CD14-positive monocyte (primary cell): ENCODE data around the gene CDH23. TPM values are rescaled to one million over a fixed set of nuclear protein-coding genes. Genes with fewer than 3 reads are reported as not detected.

Experiments used
- DNase-seq, 3 donors: peaks; one replicate each; pipeline ENCODE4 v3.0.0-alpha.2; 2011 to 2022
- H2AFZ ChIP-seq: 2 replicates; pipeline ENCODE4 v1.6.0; 2012; ENCODE audit warnings: mild to moderate bottlenecking, low read depth, low read length, inconsistent platforms; ENCODE audit not compliant: insufficient read depth, poor library complexity, severe bottlenecking
- H3K27ac ChIP-seq, 2 donors: 1 replicate in 1 of 2; 2 replicates in 1 of 2; pipeline ENCODE4 v1.5.1; 2012 to 2013; ENCODE audit warnings: low read length in 2 of 2, control low read depth in 1 of 2, inconsistent platforms in 1 of 2, low read depth in 1 of 2, mild to moderate bottlenecking in 1 of 2
- H3K27me3 ChIP-seq, 2 donors: one replicate each; pipeline versions ENCODE4 v1.6.0 to v1.6.1; 2011 to 2013; ENCODE audit warnings: low read length in 2 of 2; ENCODE audit not compliant: control insufficient read depth in 2 of 2, insufficient read depth in 2 of 2
- H3K36me3 ChIP-seq, 2 donors: replicated peaks in 1 of 2; 1 replicate in 1 of 2; 2 replicates in 1 of 2; pipeline versions ENCODE4 v1.5.1 to v1.6.1; 2012 to 2013; ENCODE audit warnings: low read length in 2 of 2, control low read depth in 1 of 2, inconsistent platforms in 1 of 2, mild to moderate bottlenecking in 1 of 2; ENCODE audit not compliant: insufficient read depth in 2 of 2, control insufficient read depth in 1 of 2
- H3K4me1 ChIP-seq, 2 donors: 1 replicate in 1 of 2; 2 replicates in 1 of 2; pipeline versions ENCODE4 v1.5.1 to v1.6.1; 2012 to 2013; ENCODE audit warnings: low read length in 2 of 2, control low read depth in 1 of 2, inconsistent platforms in 1 of 2, mild to moderate bottlenecking in 1 of 2, moderate library complexity in 1 of 2; ENCODE audit not compliant: insufficient read depth in 2 of 2, control insufficient read depth in 1 of 2
- H3K4me2 ChIP-seq: replicated peaks from 2 replicates; pipeline ENCODE3; 2012; ENCODE audit warnings: low read length, moderate library complexity, mild to moderate bottlenecking; ENCODE audit not compliant: poor library complexity, severe bottlenecking; ENCODE audit errors: extremely low read depth
- H3K4me3 ChIP-seq, 3 experiments: fragments of 200-600 bp in 1 of 3; sonication (generic) in 1 of 3; replicated peaks in 1 of 3; 1 replicate in 2 of 3; 2 replicates in 1 of 3; pipeline ENCODE4 v1.5.1; 2011 to 2013; ENCODE audit warnings: low read length in 3 of 3, mild to moderate bottlenecking in 3 of 3, control low read depth in 2 of 3, low read depth in 2 of 3, inconsistent platforms in 1 of 3, moderate library complexity in 1 of 3
- H3K79me2 ChIP-seq: 2 replicates; pipeline ENCODE4 v1.6.0; 2012; ENCODE audit warnings: mild to moderate bottlenecking, control low read depth, inconsistent platforms, low read length, moderate library complexity; ENCODE audit not compliant: insufficient read depth
- H3K9ac ChIP-seq: 2 replicates; pipeline ENCODE4 v1.6.0; 2017; ENCODE audit warnings: low read length, mild to moderate bottlenecking; ENCODE audit not compliant: insufficient read depth, poor library complexity, severe bottlenecking
- H3K9me3 ChIP-seq, 2 donors: replicated peaks in 1 of 2; 1 replicate in 1 of 2; 2 replicates in 1 of 2; pipeline versions ENCODE4 v1.5.1 to v1.6.1; 2012 to 2013; ENCODE audit warnings: low read length in 2 of 2, control low read depth in 1 of 2; ENCODE audit not compliant: control insufficient read depth in 1 of 2, insufficient read depth in 1 of 2
- H4K20me1 ChIP-seq: 2 replicates; pipeline ENCODE4 v1.6.0; 2012; ENCODE audit warnings: mild to moderate bottlenecking, low read length, control low read depth, moderate library complexity; ENCODE audit not compliant: insufficient read depth
- H3K27ac Mint-ChIP-seq, 7 donors: one replicate each; pipeline ENCODE4 v1.8.0; 2020; ENCODE audit warnings: mild to moderate bottlenecking in 7 of 7, mixed read lengths in 7 of 7, moderate library complexity in 6 of 7, inconsistent platforms in 2 of 7
- H3K27me3 Mint-ChIP-seq, 3 donors: one replicate each; pipeline ENCODE4 v1.8.0; 2021 to 2022; ENCODE audit warnings: low read depth in 3 of 3, mild to moderate bottlenecking in 3 of 3, mixed read lengths in 3 of 3, moderate library complexity in 3 of 3, inconsistent platforms in 1 of 3
- H3K36me3 Mint-ChIP-seq, 2 donors: one replicate each; pipeline ENCODE4 v1.8.0; 2020; ENCODE audit warnings: mixed read lengths in 2 of 2, inconsistent platforms in 1 of 2, mild to moderate bottlenecking in 1 of 2
- H3K4me1 Mint-ChIP-seq: one replicate; pipeline ENCODE4 v1.8.0; 2020; ENCODE audit warnings: mild to moderate bottlenecking, mixed read lengths
- H3K4me3 Mint-ChIP-seq, 2 donors: one replicate each; pipeline ENCODE4 v1.8.0; 2020; ENCODE audit warnings: mild to moderate bottlenecking in 2 of 2, mixed read lengths in 2 of 2, moderate library complexity in 1 of 2
- H3K9me3 Mint-ChIP-seq, 7 donors: one replicate each; pipeline ENCODE4 v1.8.0; 2020 to 2022; ENCODE audit warnings: mixed read lengths in 7 of 7, mild to moderate bottlenecking in 6 of 7, moderate library complexity in 6 of 7, inconsistent platforms in 2 of 7
- CTCF ChIP-seq: fragments of 200-600 bp; IDR thresholded peaks from one replicate; pipeline ENCODE4 v1.8.0; 2022; ENCODE audit warnings: antibody characterized with exemption, mild to moderate bottlenecking
- WGBS: methylation state at CpG from one replicate; pipeline ENCODE4 v1.1.5; 2013; ENCODE audit warnings: missing lambda C conversion rate; ENCODE audit not compliant: insufficient coverage; 5-methylcytosine and 5-hydroxymethylcytosine counted together
- intact Hi-C, 2 donors: fragments of 100-400 bp; cut with micrococcal nuclease; formaldehyde crosslinking; loops; one replicate each; pipeline versions ENCODE4 v1.15.0 to v1.15.1; 2023
- polyA plus RNA-seq, 3 donors: library from polyadenylated mRNA; depleted of rRNA in 1 of 3; unstranded in 2 of 3; stranded (reverse) in 1 of 3; fragments of 300-500 nt in 2 of 3; fragments of >200 nt in 1 of 3; fragmentation: Illumina TruSeq in 2 of 3; gene quantifications; 1 replicate in 2 of 3; 2 replicates in 1 of 3; pipeline ENCODE4 v1.2.3, GENCODE V29; 2012 to 2021

CDH23 gene
- polyA plus RNA-seq, 3 donors: 8.2 to 36.2 (median 10.5) TPM

DNA sequence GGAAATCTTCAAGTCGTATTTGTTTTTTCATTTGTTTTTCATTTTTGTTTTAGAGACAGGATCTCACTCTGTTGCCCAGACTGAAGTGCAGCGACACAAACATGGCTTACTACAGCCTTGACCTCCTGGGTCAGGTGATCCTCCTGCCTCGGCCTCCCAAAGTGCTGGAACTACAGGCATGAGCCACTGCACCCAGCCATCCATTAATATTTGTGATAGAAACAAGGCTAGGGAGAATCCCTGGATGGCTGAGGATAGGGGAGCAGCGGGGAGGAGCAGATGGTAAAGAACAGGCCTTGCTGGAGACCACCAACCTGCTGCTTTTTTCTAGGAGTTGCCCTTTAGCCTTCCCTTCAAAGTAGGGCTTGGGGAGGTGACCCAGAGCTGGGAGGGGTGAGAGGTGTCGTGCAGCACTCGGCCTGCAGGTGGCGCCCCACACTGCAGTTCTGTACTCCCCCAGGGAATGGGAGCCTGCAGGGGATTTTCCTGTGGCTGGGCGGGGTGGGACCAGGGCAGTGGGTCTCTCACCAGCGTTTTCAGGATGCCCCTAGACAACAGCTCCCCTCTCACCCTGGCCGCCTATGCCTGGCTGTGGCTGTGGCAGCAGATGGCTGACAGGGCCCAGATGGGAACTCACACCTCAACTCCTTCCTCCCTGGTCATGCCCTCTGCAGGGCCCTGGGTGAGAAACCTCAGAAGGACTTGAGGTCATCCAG, 12.6 kb upstream of the CDH23 start:
- Histone ChIP-seq H3K36me3 (no peaks in the 10 kb centered on the region), H3K9ac (no peak overlapping the region), H3K4me1 (peaks cover 38 to 41% of the 10 kb centered on the region in 2 donors), H3K27ac (no peak overlapping the region), H3K27me3 (no peaks in the 10 kb centered on the region), H3K9me3 (no peaks in the 10 kb centered on the region), H3K4me2 (no peak overlapping the region), H2AFZ (no peak overlapping the region), H3K4me3 (no peak overlapping the region), H4K20me1 (no peaks in the 10 kb centered on the region), H3K79me2 (no peaks in the 10 kb centered on the region)
- H3K4me3 Mint-ChIP-seq: no peak overlapping the region
- intact Hi-C loops: loop anchor here (2.0 to 10.0 kb wide), 3 partner anchors 187 to 308 kb away; no protein-coding TSS in a partner anchor
- H3K27me3 Mint-ChIP-seq: peaks cover 0 to 4% (median 2%) of the 10 kb centered on the region in 3 donors
- H3K4me1 Mint-ChIP-seq: peaks cover 24% of the 10 kb centered on the region
- WGBS: 30% methylated on average over 7 of the region's 10 CpGs
- H3K36me3 Mint-ChIP-seq: no peaks in the 10 kb centered on the region
- no peaks in the 10 kb centered on the region for H3K9me3 Mint-ChIP-seq
- peak overlapping the region in 4 of 7 donors; percentile 3 to 93 (median 61) for H3K27ac Mint-ChIP-seq
- TF ChIP-seq CTCF: peak; percentile 94
- DNase-seq: peak; percentile 61 to 77 (median 73)

GRCh38 chr10:71388171-71388570, 8.5 kb upstream of the CDH23 start:
- intact Hi-C loops: loop anchor here (5.0 to 10.0 kb wide), 3 partner anchors 184 to 314 kb away; no protein-coding TSS in a partner anchor
- Mint-ChIP-seq H3K36me3 (no peaks in the 10 kb centered on the region), H3K4me3 (no peak overlapping the region), H3K4me1 (peaks cover 7% of the 10 kb centered on the region), H3K9me3 (no peaks in the 10 kb centered on the region), H3K27me3 (peaks cover 11 to 16% (median 11%) of the 10 kb centered on the region in 3 donors), H3K27ac (no peak overlapping the region)
- Histone ChIP-seq H3K9ac (no peak overlapping the region), H3K4me3 (no peak overlapping the region), H3K4me1 (peaks cover 11 to 14% of the 10 kb centered on the region in 2 donors), H3K27me3 (peaks cover 0 to 3% of the 10 kb centered on the region in 2 donors), H3K9me3 (no peaks in the 10 kb centered on the region), H2AFZ (no peak overlapping the region), H3K79me2 (no peaks in the 10 kb centered on the region), H3K36me3 (no peaks in the 10 kb centered on the region), H4K20me1 (no peaks in the 10 kb centered on the region), H3K4me2 (no peak overlapping the region), H3K27ac (no peak overlapping the region)
- 50% methylated on average over 1 of the region's 5 CpGs for WGBS
- DNase-seq: no peak
- no peak for TF ChIP-seq CTCF
